SK-N-SH treated with all-trans-retinoic acid at 6 μM for 48 hours (cell line): ENCODE results near the gene PPRC1.

Experiments
- ATAC-seq: fragments of 200-7000 bp; cut with Tn5 transposase; 3 replicates; pipeline ENCODE4 v1.9.1; 2020; ENCODE audit warnings: mild to moderate bottlenecking, moderate library complexity
- ARNTL ChIP-seq: fragments of 450-650 bp; formaldehyde crosslinking; IDR thresholded peaks from 2 replicates; pipeline ENCODE4 v1.5.0; 2020; ENCODE audit warnings: low read depth, mild to moderate bottlenecking, moderate library complexity, borderline replicate concordance
- BACH2 ChIP-seq: fragments of 250-450 bp; sonication (Bioruptor Pico); IDR thresholded peaks from 2 replicates; pipeline ENCODE4 v1.9.0; 2021; ENCODE audit warnings: mild to moderate bottlenecking, borderline replicate concordance
- CREB5 ChIP-seq: fragments of 250-450 bp; sonication (Bioruptor Pico); IDR thresholded peaks from 2 replicates; pipeline ENCODE4 v1.5.1; 2020; ENCODE audit warnings: low read depth, mild to moderate bottlenecking, moderate library complexity
- CSDC2 ChIP-seq: fragments of 250-450 bp; sonication (Bioruptor Pico); IDR thresholded peaks from 2 replicates; pipeline ENCODE4 v1.5.0; 2020; ENCODE audit warnings: mild to moderate bottlenecking, moderate library complexity
- CSRNP3 ChIP-seq: fragments of 250-450 bp; sonication (Bioruptor Pico); IDR thresholded peaks from 2 replicates; pipeline ENCODE4 v1.5.1; 2021; ENCODE audit warnings: mild to moderate bottlenecking, moderate library complexity
- ESRRG ChIP-seq: fragments of 250-450 bp; sonication (Bioruptor Pico); IDR thresholded peaks from 2 replicates; pipeline ENCODE4 v1.6.1; 2021; ENCODE audit warnings: mild to moderate bottlenecking
- GLIS3 ChIP-seq: fragments of 250-450 bp; sonication (Bioruptor Pico); IDR thresholded peaks from 2 replicates; pipeline ENCODE4 v1.5.0; 2020; ENCODE audit warnings: mild to moderate bottlenecking, moderate library complexity
- OSR1 ChIP-seq: fragments of 250-450 bp; sonication (Bioruptor Pico); IDR thresholded peaks from 2 replicates; pipeline ENCODE4 v1.8.0; 2022; ENCODE audit warnings: moderate library complexity, mild to moderate bottlenecking, inconsistent platforms
- PATZ1 ChIP-seq: fragments of 250-450 bp; sonication (Bioruptor Pico); IDR thresholded peaks from 2 replicates; pipeline ENCODE4 v1.8.0; 2020; ENCODE audit warnings: mild to moderate bottlenecking, moderate library complexity, borderline replicate concordance
- PPARA ChIP-seq: fragments of 250-450 bp; sonication (Bioruptor Pico); IDR thresholded peaks from 2 replicates; pipeline ENCODE4 v1.5.0; 2020; ENCODE audit warnings: mild to moderate bottlenecking, borderline replicate concordance
- RARB ChIP-seq: fragments of 250-450 bp; sonication (Bioruptor Pico); IDR thresholded peaks from 2 replicates; pipeline ENCODE4 v1.8.0; 2021; ENCODE audit warnings: mild to moderate bottlenecking, moderate library complexity
- SNAI2 ChIP-seq: fragments of 250-450 bp; sonication (Bioruptor Pico); IDR thresholded peaks from 2 replicates; pipeline ENCODE4 v1.5.0; 2020; ENCODE audit warnings: mild to moderate bottlenecking, moderate library complexity
- TCF4 ChIP-seq: fragments of 250-450 bp; sonication (Bioruptor Pico); IDR thresholded peaks from 2 replicates; pipeline ENCODE4 v1.8.0; 2021; ENCODE audit warnings: mild to moderate bottlenecking, moderate library complexity, borderline replicate concordance
- TSHZ2 ChIP-seq: fragments of 250-450 bp; sonication (Bioruptor Pico); IDR thresholded peaks from 2 replicates; pipeline ENCODE4 v1.5.0; 2020; ENCODE audit warnings: mild to moderate bottlenecking, moderate library complexity
- ZC3H10 ChIP-seq: fragments of 250-450 bp; sonication (Bioruptor Pico); IDR thresholded peaks from 2 replicates; pipeline ENCODE4 v1.5.1; 2021; ENCODE audit warnings: mild to moderate bottlenecking, moderate library complexity
- ZFP3 ChIP-seq: fragments of 250-450 bp; sonication (Bioruptor Pico); IDR thresholded peaks from 2 replicates; pipeline ENCODE4 v1.5.0; 2020; ENCODE audit warnings: mild to moderate bottlenecking, moderate library complexity
- ZFP30 ChIP-seq: fragments of 450-650 bp; formaldehyde crosslinking; IDR thresholded peaks from 2 replicates; pipeline ENCODE4 v1.5.0; 2022; ENCODE audit warnings: mild to moderate bottlenecking, moderate library complexity
- ZNF565 ChIP-seq: fragments of 450-650 bp; formaldehyde crosslinking; conservative IDR thresholded peaks from 2 replicates; pipeline ENCODE4 v1.5.0; 2020; ENCODE audit warnings: low read depth, mild to moderate bottlenecking, moderate library complexity
- ZNF70 ChIP-seq: fragments of 450-650 bp; formaldehyde crosslinking; IDR thresholded peaks from 2 replicates; pipeline ENCODE4 v1.5.0; 2020; ENCODE audit warnings: mild to moderate bottlenecking, moderate library complexity

PPRC1 gene

GRCh38 chr10:102085336-102085735, 47.5 kb upstream of the PPRC1 start (continued):
- TF ChIP-seq TSHZ2 (CRISPR knock-in tag): no peak

GRCh38 chr10:102086196-102086595, 46.6 kb upstream of the PPRC1 start:
- no peak for TF ChIP-seq SNAI2 (CRISPR knock-in tag)
- no peak for TF ChIP-seq PATZ1 (CRISPR knock-in tag)
- no peak for TF ChIP-seq ZC3H10 (CRISPR knock-in tag)
- no peak for TF ChIP-seq CREB5 (CRISPR knock-in tag)
- TF ChIP-seq ESRRG (CRISPR knock-in tag): no peak
- TF ChIP-seq ZNF70 (CRISPR knock-in tag): no peak
- TF ChIP-seq CSRNP3 (CRISPR knock-in tag): no peak
- no peak for TF ChIP-seq GLIS3 (CRISPR knock-in tag)
- no peak for TF ChIP-seq TCF4 (CRISPR knock-in tag)
- TF ChIP-seq TSHZ2 (CRISPR knock-in tag): no peak
- no peak for TF ChIP-seq OSR1 (CRISPR knock-in tag)
- no peak for TF ChIP-seq ZFP30 (CRISPR knock-in tag)
- no peak for TF ChIP-seq ARNTL (CRISPR knock-in tag)
- no peak for TF ChIP-seq PPARA (CRISPR knock-in tag)
- no peak for TF ChIP-seq ZFP3 (CRISPR knock-in tag)
- TF ChIP-seq BACH2 (CRISPR knock-in tag): no peak
- TF ChIP-seq ZNF565: no peak
- TF ChIP-seq CSDC2 (CRISPR knock-in tag): no peak
- no peak for TF ChIP-seq RARB (CRISPR knock-in tag)
- ATAC-seq: no peak

- no peak for ATAC-seq
- TF ChIP-seq TSHZ2 (CRISPR knock-in tag) (no peak), OSR1 (CRISPR knock-in tag) (no peak), CSDC2 (CRISPR knock-in tag) (no peak)
Observed at GRCh38 chr10:102090772-102091171, 42.1 kb upstream of the PPRC1 start.
